ENCODE data around the gene SLBP. TPM values are rescaled to one million over a fixed set of nuclear protein-coding genes. Genes with fewer than 3 reads are reported as not detected.

The SLBP gene
- total RNA-seq (2014; rRNA removed; shearing (Covaris generic)), result 126 and 156 TPM in 2 replicates

DNA sequence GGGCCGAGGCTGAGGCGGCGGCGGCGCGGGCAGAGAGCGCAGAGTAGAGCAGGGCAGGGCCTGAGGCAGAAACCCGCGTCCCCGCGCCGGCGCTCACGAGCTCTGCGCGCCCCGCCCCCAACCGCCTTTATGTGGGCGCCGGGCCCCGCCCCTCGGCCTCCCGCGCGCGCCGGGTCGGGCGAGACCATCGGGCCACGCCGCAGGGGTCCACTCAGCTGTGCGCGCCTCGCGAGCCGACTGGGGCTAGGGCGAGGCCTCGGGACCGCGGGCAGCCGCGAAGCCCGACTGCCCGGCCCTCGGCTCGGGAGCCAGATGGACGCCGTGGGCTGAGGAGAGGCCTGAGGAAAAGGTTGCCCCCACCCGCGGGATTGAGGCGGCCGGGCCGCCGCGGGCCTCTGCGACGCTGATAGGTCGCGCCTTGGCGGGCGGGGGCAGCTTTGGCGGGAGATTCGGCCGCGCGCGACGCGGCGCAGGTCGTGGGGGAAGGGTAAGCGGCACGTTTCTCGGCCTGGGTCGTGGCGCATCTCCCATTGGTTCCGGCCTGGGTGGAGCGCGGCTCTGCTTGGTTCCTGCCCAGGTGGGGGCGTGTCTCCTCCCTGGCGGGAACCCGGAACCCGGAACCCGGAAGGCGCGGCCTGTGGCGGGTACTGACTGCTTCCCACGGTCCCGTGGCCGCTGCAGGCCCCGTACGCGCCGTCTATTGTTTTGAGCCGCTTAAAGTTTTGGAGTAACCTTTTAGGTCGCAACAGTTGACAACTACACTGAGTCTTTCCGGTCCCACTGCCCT lies at the start of gene SLBP:
TSS of gene SLBP (minus strand) at position 104 of the 787 bp plus-strand sequence. CDS start 131 bp downstream, outside the sequence.
- DNase-seq (ENCODE audit: low read depth), result peak; percentile 97

DNA sequence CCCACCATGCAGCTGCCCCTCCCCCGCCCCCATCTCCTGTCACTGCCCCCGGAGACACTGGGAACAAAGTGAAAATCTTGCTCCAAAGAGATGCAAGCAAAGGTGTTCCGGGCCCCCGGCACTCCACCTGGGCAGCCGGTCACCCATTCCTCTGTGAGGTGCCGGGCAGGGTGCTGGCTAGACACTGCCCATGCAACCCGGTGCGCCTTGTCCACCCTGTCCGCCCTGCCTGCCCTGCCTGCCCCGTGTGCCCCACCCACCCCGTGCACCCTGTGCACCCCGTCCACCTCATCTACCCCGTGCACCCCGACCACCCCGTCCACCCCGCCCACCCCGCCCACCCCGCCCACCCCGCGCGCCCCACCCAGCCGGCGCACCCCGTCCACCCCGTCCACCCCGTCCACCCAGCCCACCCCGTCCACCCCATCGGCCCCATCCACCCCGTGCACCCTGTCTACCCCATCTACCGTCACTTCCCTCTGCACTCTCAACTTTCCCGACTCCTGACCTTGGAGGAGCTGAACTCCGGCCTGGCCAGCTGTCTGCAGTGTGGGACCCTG lies 49.1 kb upstream of the SLBP start:
- no peak for DNase-seq (ENCODE audit: low read depth)

DNA sequence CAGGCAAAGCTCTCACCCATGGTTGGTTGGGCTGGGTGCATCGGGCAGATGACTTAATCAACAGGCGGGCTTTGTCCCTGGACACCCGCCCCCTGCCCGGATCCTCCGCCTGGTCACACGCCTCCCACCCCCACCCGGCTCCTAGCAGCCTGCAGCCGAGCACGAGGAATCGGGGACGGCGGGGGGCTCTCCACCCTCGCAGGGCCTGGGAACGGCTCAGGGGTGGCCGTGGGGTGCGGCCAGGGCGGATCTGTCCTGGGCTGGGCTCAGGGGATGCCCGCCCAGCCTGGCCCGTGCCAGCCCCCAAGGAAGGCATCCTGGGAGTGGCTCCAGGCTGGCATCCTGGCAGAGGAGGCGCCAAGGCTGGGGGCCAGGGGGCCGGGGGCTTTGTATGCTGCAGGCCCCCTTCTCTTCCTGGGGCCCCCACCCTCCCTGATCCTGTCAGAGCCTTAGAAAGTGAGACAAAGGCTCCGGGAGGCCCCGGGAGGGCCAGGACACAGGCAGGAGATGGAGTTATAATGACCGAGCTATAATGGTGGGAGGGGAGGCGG lies 48.5 kb upstream of the SLBP start:
- no peak for DNase-seq (ENCODE audit: low read depth)

DNA sequence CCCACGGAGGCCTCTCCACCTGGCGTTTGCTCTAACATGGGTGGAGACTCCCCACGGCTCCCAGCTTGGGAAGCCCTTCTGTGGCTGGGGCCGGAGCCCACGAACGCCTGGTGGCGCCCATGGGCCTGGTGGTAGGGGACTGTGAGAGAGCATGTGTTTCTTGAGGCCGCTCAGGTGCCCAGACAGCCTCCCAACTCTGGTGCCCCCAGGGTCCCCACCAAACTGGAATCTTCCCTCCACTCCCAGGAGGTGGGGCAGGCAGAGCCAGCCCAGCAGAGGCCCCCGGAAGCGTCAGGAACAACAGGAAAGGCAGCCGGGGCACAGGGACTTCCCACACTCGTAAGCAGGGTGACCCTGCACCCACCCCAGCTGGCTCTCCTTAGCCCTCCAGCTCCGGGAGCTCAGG lies 47.7 kb upstream of the SLBP start:
- no peak for DNase-seq (ENCODE audit: low read depth)

DNA sequence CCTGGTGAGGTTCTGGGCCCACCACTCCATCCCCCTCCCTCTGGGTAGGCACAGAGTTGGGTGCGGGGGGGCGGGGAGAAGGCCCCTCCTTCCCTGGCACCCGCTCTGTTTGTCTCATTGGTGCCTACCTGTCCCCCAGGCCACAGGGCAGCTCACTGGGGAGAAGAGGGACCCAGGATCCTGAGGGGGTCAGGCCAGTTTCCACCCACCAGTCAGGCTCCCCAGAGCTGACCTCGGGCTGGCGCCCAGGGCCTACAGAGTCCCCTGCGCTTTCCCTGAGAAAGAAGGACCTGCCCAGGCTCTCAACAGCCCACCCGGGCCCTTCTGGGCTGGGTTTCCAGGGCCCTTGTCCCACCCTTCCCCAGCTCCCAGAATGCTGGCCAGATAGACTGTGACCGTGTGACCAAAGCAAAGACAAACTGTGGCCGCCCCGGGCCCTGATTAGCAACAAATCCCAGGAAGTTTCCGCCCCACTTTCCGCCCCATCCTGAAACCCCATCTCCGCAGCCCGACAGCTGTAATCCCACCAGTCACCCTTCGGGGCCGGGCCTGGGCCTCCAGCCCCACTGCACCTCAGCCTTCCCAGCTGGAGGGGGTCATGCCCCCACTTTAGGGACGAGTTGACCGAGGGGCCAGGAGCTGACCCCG lies 47.2 kb upstream of the SLBP start:
- no peak for DNase-seq (ENCODE audit: low read depth)

GRCh38 chr4:1758306-1759121 lies 46.4 kb upstream of the SLBP start:
- no peak for DNase-seq (ENCODE audit: low read depth)

DNA sequence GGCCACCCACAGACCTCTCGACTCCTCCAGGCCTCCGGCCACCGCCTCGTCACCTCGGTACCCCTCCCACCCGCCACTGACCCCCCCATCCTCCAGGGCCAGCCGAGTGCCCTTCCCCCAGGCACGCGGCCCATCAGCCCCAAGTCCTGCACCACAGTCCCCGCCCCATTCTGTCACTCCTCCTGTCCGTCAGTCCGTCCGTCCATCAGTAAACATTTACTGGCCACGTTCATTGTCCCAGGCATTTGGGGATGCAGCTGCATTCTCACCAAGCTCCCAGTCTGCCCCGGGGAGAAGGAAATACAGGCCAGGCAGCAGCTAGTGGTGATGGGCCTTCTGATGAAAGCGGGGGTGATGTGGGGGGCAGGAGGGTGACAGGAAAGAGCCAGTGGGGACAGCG lies 45.7 kb upstream of the SLBP start:
- no peak for DNase-seq (ENCODE audit: low read depth)

GRCh38 chr4:1756893-1757779 lies 45.0 kb upstream of the SLBP start:
- DNase-seq (ENCODE audit: low read depth), result no peak

DNA sequence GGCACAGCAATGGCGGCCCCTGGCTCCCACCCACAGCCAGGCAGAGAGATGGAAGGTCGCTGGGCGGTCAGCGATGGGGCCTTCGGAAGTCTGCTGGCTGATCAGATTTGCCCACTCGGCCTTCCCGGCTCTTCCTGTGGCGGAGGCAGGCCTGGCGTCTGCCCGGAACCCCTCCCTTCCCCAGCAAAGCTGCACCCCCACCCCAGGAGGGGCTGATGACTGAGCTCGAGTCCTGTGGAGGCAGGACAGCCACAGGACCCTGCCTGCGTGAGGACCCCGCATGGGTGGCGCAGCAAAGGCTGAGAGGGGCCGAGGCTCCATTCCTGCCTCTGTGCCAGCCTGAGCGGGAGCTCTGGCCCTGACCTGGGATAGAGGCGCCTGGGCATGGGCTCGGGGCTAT lies 44.0 kb upstream of the SLBP start:
- no peak for DNase-seq (ENCODE audit: low read depth)

- no peak for DNase-seq (ENCODE audit: low read depth)
Observed at GRCh38 chr4:1755297-1755696, 43.2 kb upstream of the SLBP start.

- no peak for DNase-seq (ENCODE audit: low read depth)
Observed at GRCh38 chr4:1754336-1754735, 42.2 kb upstream of the SLBP start.

DNA sequence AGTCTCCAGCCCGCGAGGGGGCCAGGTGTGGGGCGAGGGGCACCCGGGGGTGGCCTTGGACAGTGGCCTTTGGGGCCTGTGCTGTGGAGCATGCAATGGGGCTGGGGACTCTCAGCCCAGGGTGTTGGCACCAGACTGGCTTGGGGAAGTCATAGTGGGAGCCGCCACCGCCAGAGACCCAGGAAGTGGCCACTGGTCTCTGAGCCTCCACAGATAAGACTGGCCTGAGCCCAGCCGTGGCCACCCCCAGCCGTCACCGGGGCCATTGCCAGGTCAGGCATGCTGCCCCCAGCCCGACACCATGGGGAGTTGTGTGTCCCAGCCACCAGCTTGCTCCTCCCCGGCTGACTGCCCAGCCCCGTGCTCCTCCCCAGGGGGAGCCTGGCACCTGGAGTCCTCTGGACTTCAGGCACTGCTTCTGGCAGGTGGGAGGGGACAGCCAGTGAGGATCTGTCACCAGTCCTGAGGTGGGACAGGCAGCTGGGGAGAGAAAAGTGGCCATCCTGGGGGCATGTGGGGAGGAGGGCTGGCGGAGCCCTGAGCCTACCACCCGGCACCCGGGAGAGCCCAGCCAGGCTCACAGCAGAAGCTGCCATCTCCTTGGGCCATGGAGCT lies 41.7 kb upstream of the SLBP start:
- no peak for DNase-seq (ENCODE audit: low read depth)

GRCh38 chr4:1753294-1753696 lies 41.2 kb upstream of the SLBP start:
- DNase-seq (ENCODE audit: low read depth), result no peak

DNA sequence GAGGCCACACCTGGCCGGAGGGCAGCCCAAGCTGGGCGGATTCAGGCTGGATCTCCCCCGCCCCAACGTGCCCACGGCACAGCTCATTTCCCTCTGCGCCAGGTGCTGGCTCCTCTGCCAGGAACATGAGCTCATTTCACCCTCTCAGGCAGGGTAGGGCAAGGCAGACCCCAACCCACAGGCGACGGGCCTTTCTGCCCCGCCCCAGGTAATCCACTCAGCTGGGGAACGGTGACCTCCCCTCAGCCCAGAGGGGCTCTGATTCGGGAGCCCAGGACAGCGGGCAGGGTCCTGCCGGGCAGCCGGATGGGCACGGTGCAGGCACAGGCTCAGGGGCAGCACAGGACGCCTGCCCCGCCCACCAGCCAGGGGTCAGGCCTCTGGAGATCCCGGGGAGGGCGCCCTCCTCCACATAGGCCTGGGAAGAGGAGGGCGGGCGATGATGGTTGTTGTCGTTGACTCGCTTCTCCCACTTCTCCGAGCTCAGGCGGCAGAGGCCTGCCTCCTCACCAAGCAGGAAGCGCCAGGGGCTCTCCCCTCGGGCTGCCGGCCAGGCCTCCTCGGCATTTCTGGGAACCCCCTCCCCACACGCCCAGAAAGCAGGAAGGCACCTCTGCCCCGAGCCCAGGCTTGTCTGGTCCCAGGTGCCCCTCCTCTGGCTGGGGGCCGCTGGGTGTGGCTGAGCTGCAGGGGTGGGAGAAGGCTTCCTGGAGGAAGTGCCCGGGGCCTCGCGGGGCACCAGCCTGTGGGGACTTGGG lies 40.3 kb upstream of the SLBP start:
- peak; percentile 41 for DNase-seq (ENCODE audit: low read depth)

- no peak for DNase-seq (ENCODE audit: low read depth)
Observed at GRCh38 chr4:1751919-1752283, 39.8 kb upstream of the SLBP start.

GRCh38 chr4:1751155-1751918 lies 39.2 kb upstream of the SLBP start:
- DNase-seq (ENCODE audit: low read depth), result no peak

DNA sequence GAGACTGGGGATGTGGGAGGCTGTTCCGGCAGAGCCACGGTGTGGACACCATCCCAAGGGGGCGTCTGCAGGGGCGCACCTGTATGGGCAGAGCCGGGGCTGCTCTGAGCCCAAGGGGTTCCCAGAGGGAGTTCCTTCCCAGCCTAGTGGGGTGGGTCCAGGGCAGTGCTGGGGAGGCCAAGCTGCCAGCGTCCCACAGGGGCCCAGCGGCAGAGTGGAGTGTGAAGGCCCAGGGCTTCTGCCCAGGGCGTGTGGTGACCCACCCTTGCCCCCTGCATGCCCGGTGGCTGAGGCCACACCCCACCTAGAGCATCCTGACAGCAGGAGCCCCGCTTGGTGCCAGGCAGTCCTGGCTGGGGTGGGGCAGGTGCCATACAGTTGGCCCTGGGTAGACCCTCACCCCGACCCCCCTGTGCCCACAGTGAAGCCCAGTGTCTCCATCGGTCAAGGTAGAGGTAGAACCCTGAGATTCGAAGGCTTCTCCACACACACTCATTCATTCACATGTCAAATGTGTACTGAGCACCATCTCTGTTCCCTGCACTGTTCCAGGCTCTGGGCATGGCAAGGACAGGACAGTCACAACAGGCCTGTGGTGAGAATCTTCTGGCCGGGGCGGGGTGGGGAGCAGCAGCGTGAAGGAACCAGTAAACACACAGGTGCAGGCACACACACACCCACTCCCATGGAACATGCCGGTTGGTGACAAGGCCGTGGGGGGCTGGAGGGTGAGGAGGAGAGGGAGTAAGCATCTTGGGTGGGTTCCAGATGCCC lies 38.4 kb upstream of the SLBP start:
- no peak for DNase-seq (ENCODE audit: low read depth)

- no peak for DNase-seq (ENCODE audit: low read depth)
Observed at GRCh38 chr4:1749826-1750225, 37.7 kb upstream of the SLBP start.
